Panc1 (cell line): ENCODE data around the gene CIBAR2. TPM values are rescaled to one million over a fixed set of nuclear protein-coding genes. Genes with fewer than 3 reads are reported as not detected.

Experiments
- ATAC-seq: fragments of 200-7000 bp; cut with Tn5 transposase; 2 replicates; pipeline ENCODE4 v1.9.1; 2020; ENCODE audit warnings: mild to moderate bottlenecking, moderate library complexity
- BruUV-seq: library from RNA; stranded (reverse); fragments of 400-500 nt; replicated peaks from 2 replicates; lab custom pipeline; 2021; lab: Mats Ljungman, UMichigan
- CTCF ChIA-PET: fragments of 300-600 bp; sonication (Branson Sonifier 250); formaldehyde crosslinking; loops from one replicate; lab custom pipeline; 2022; ENCODE audit warnings: antibody characterized with exemption; lab: Charles Lee
- POLR2A ChIA-PET: fragments of 300-600 bp; sonication (Branson Sonifier 250); formaldehyde crosslinking; loops from one replicate; lab custom pipeline; 2022; ENCODE audit warnings: antibody characterized with exemption; lab: Charles Lee
- DNase-seq: peaks from one replicate; pipeline ENCODE4 v3.0.0-alpha.2; 2010; ENCODE audit warnings: low read depth, low spot score
- H3K27ac ChIP-seq: 2 replicates; pipeline ENCODE4 v1.5.1; 2011; ENCODE audit warnings: mild to moderate bottlenecking, low read length, inconsistent platforms
- H3K27me3 ChIP-seq: fragments of 200-500 bp; sonication (Bioruptor generic); 2 replicates; pipeline ENCODE4 v1.6.0; 2014; ENCODE audit warnings: low read length, inconsistent platforms; ENCODE audit not compliant: control insufficient read depth, insufficient read depth
- H3K36me3 ChIP-seq: fragments of 200-500 bp; sonication (Bioruptor generic); 2 replicates; pipeline ENCODE4 v1.5.1; 2014; ENCODE audit warnings: inconsistent platforms, mild to moderate bottlenecking, low read length, moderate library complexity; ENCODE audit not compliant: control insufficient read depth, insufficient read depth
- H3K4me1 ChIP-seq: 2 replicates; pipeline ENCODE4 v1.5.1; 2011; ENCODE audit warnings: inconsistent platforms, mild to moderate bottlenecking, low read length, moderate library complexity; ENCODE audit not compliant: control insufficient read depth, insufficient read depth
- H3K4me3 ChIP-seq, 2 experiments: 2 replicates each; pipeline ENCODE4 v1.5.1; 2011 to 2012; ENCODE audit warnings: low read depth in 2 of 2, low read length in 2 of 2, mild to moderate bottlenecking in 2 of 2, inconsistent platforms in 1 of 2, moderate library complexity in 1 of 2
- H3K9me3 ChIP-seq: fragments of 200-500 bp; sonication (Bioruptor generic); 2 replicates; pipeline ENCODE4 v1.5.1; 2014; ENCODE audit warnings: low read depth, mild to moderate bottlenecking, inconsistent platforms, low read length, moderate library complexity; ENCODE audit not compliant: control insufficient read depth, insufficient read depth
- CTCF ChIP-seq: fragments of 450-650 bp; IDR thresholded peaks from 2 replicates; pipeline ENCODE4 v1.5.1; 2017; ENCODE audit warnings: mild to moderate bottlenecking
- POLR2AphosphoS5 ChIP-seq: IDR thresholded peaks from 2 replicates; pipeline ENCODE4 v1.6.1; 2012; ENCODE audit warnings: mild to moderate bottlenecking, low read depth, low read length, moderate library complexity
- REST ChIP-seq, 2 experiments: IDR thresholded peaks; 2 replicates each; pipeline ENCODE4 v1.6.1; 2011 to 2012; ENCODE audit warnings: low read depth in 2 of 2, control low read depth in 1 of 2, low read length in 1 of 2, mild to moderate bottlenecking in 1 of 2, moderate library complexity in 1 of 2; ENCODE audit not compliant: insufficient read depth in 1 of 2
- SIN3A ChIP-seq: IDR thresholded peaks from 2 replicates; pipeline ENCODE4 v1.6.1; 2012; ENCODE audit warnings: low read depth, mild to moderate bottlenecking, low read length, moderate library complexity, borderline replicate concordance; ENCODE audit not compliant: insufficient read depth
- TCF7L2 ChIP-seq: IDR thresholded peaks from 2 replicates; pipeline ENCODE4 v1.6.1; 2011; ENCODE audit warnings: mild to moderate bottlenecking, low read depth, low read length, inconsistent platforms
- in situ Hi-C: cut with HindIII; loops from 2 replicates; pipeline ENCODE4 v1.10.0; 2016; ENCODE audit warnings: low sequenced_read_pairs, low pct_unique_long_range_greater_than_20kb
- intact Hi-C: fragments of 100-400 bp; cut with micrococcal nuclease; formaldehyde crosslinking; loops from one replicate; pipeline ENCODE4 v1.10.0; 2022; ENCODE audit not compliant: unreplicated experiment
- total RNA-seq: library from RNA; stranded (reverse); gene quantifications from one replicate; pipeline ENCODE4 v1.2.1, GENCODE V29; 2021; ENCODE audit not compliant: unreplicated experiment

CIBAR2 gene
- total RNA-seq, 1 experiment from 2014 or later: not detected

- no TSS peak for BruUV-seq
- ChIA-PET POLR2A (no interaction called here), CTCF (no interaction called here)
- TF ChIP-seq TCF7L2 (no peak), SIN3A (no peak), REST (IDR thresholded peaks at IDR 0.05; ENCODE audit: insufficient read depth in 1 of 2, low read depth in 2 of 2, low read length in 1 of 2) (no peak)
- Histone ChIP-seq H3K4me1 (peaks cover 47% of the 10 kb centered on the region), H3K27me3 (no peaks in the 10 kb centered on the region), H3K36me3 (no peaks in the 10 kb centered on the region), H3K4me3 (no peak overlapping the region), H3K27ac (peak overlapping the region; percentile 76), H3K9me3 (no peaks in the 10 kb centered on the region)
- intact Hi-C loops (no loop called here), in situ Hi-C loops (no loop called here)
- ATAC-seq: no peak; the same call in 1 of the 2 replicates
- no peak for DNase-seq
Measured at GRCh38 chr16:85151079-85151602, 38.9 kb upstream of the CIBAR2 start.

- no TSS peak for BruUV-seq
- peak overlapping the region; percentile 76; the same call in 1 of the 2 replicates for H3K27ac ChIP-seq
- H3K9me3 ChIP-seq: no peaks in the 10 kb centered on the region
- H3K4me3 ChIP-seq: no peak overlapping the region
- intact Hi-C loops: no loop called here
- no peaks in the 10 kb centered on the region for H3K36me3 ChIP-seq
- ChIA-PET POLR2A (no interaction called here), CTCF (no interaction called here)
- peaks cover 51% of the 10 kb centered on the region for H3K4me1 ChIP-seq
- no peak for DNase-seq
- in situ Hi-C loops: no loop called here
- no peak for TF ChIP-seq CTCF
- TF ChIP-seq SIN3A: no peak
- TF ChIP-seq POLR2AphosphoS5: no peak
- no peak for TF ChIP-seq REST (IDR thresholded peaks at IDR 0.05; ENCODE audit: insufficient read depth in 1 of 2, low read depth in 2 of 2, low read length in 1 of 2)
- TF ChIP-seq TCF7L2: no peak
- H3K27me3 ChIP-seq: no peaks in the 10 kb centered on the region
- no peak for ATAC-seq
Measured at GRCh38 chr16:85150331-85150940, 38.2 kb upstream of the CIBAR2 start.
